Measurements from ENCODE around the gene MMP13.
A peak's percentile ranks its signal among the peaks of the same experiment; 100 is the strongest.
"Not testable (repeated sequence)": the region's sequence is repeated elsewhere in the genome, so short reads cannot be mapped to it uniquely, and the experiment has no call there.

The MMP13 gene
- total RNA-seq: 0 reads per million in 3 experiments

GRCh38 chr11:102955624-102956023 lies at the start of gene MMP13:
TSS of gene MMP13 (minus strand) at chr11:102955732. CDS start at chr11:102955705, 27 bp downstream.
- no peak for DNase-seq

- DNase-seq: not testable (repeated sequence)
These were observed 48.7 kb upstream of the MMP13 start for GRCh38 chr11:103004234-103004633.

- DNase-seq: no peak
These were observed 38.6 kb upstream of the MMP13 start for GRCh38 chr11:102994105-102994504.

- DNase-seq: no peak
These were observed 36.2 kb upstream of the MMP13 start for GRCh38 chr11:102991776-102992175.

- DNase-seq: no peak
These were observed 34.6 kb upstream of the MMP13 start for GRCh38 chr11:102990145-102990544.

GRCh38 chr11:102989379-102990047 lies 34.0 kb upstream of the MMP13 start:
- no peak for DNase-seq

- no peak for DNase-seq
These were observed 31.3 kb upstream of the MMP13 start for GRCh38 chr11:102986815-102987214.

- DNase-seq: no peak
These were observed 30.3 kb upstream of the MMP13 start for GRCh38 chr11:102985850-102986249.

- no peak for DNase-seq
These were observed 28.0 kb upstream of the MMP13 start for GRCh38 chr11:102983486-102983885.

- no peak for DNase-seq
These were observed 25.9 kb upstream of the MMP13 start for GRCh38 chr11:102981324-102981910.

GRCh38 chr11:102974552-102975280 lies 19.2 kb upstream of the MMP13 start:
- no peak for DNase-seq

GRCh38 chr11:102973698-102974097 lies 18.2 kb upstream of the MMP13 start:
- not testable (repeated sequence) for DNase-seq

- DNase-seq: no peak
These were observed 17.3 kb upstream of the MMP13 start for GRCh38 chr11:102972853-102973252.

- DNase-seq: no peak
These were observed 16.2 kb upstream of the MMP13 start for GRCh38 chr11:102971766-102972165.

- no peak for DNase-seq
These were observed 12.0 kb upstream of the MMP13 start for GRCh38 chr11:102967497-102967896.

- DNase-seq: no peak
These were observed 10.5 kb upstream of the MMP13 start for GRCh38 chr11:102966011-102966410.

- DNase-seq: no peak
These were observed 9.3 kb upstream of the MMP13 start for GRCh38 chr11:102964867-102965266.

- DNase-seq: no peak
These were observed 2.4 kb upstream of the MMP13 start for GRCh38 chr11:102957953-102958352.

GRCh38 chr11:102950622-102951081 lies 4.9 kb downstream of the MMP13 start:
- DNase-seq: no peak

GRCh38 chr11:102946237-102946636 lies 9.3 kb downstream of the MMP13 start:
- no peak for DNase-seq

- peak; percentile 5 for DNase-seq
These were observed 14.6 kb downstream of the MMP13 start for GRCh38 chr11:102940714-102941588.

- DNase-seq: no peak
These were observed 18.5 kb downstream of the MMP13 start for GRCh38 chr11:102936864-102937509.
